ENCODE data around the gene KDSR. TPM values are rescaled to one million over a fixed set of nuclear protein-coding genes. Genes with fewer than 3 reads are reported as not detected.
A peak's percentile ranks its signal among the peaks of the same experiment; 100 is the strongest.

The KDSR gene
- total RNA-seq, 5 donors from 2014 or later (not counting 1 experiment from before 2014, with no cell fraction given): 25.2 to 69.1 (median 56.3) TPM

- WGBS (ENCODE audit: insufficient coverage): 92% methylated on average over 5 of the region's 8 CpGs
- Mint-ChIP-seq H3K27me3 (no peaks in the 10 kb centered on the region), H3K4me3 (no peak overlapping the region), H3K36me3 (peaks cover 48% of the 10 kb centered on the region), H3K4me1 (peaks cover 13 to 20% (median 16%) of the 10 kb centered on the region in 3 donors), H3K27ac (peak overlapping the region in 1 of 2 donors; percentile 57), H3K9me3 (no peaks in the 10 kb centered on the region)
- DNase-seq (no peak), ATAC-seq (replicated peaks in 1 of 4) (no peak)
- Histone ChIP-seq H3K36me3 (ENCODE audit: control insufficient read depth in 2 of 2, extremely low read depth in 1 of 2, insufficient read depth in 1 of 2, low read length in 1 of 2) (peaks cover 0 to 56% of the 10 kb centered on the region in 2 donors), H3K4me3 (ENCODE audit: control insufficient read depth in 1 of 2, extremely low read depth in 1 of 2, low read length in 1 of 2) (no peak overlapping the region), H3K9me3 (no peaks in the 10 kb centered on the region), H3K27me3 (replicated peaks in 1 of 2; ENCODE audit: control insufficient read depth in 2 of 2, extremely low read depth in 1 of 2, insufficient read depth in 2 of 2, low read length in 1 of 2) (no peaks in the 10 kb centered on the region), H3K4me1 (ENCODE audit: control insufficient read depth in 1 of 2, extremely low read depth in 1 of 2, insufficient read depth in 2 of 2, low read length in 2 of 2) (no peaks in the 10 kb centered on the region), H3K27ac (ENCODE audit: low read length) (no peak overlapping the region)
- CTCF ChIA-PET: no interaction called here
- POLR2A ChIA-PET: no interaction called here
Measured at GRCh38 chr18:63402246-63403162, 35.5 kb upstream of the KDSR start.

- Histone ChIP-seq H3K4me3 (ENCODE audit: control insufficient read depth in 1 of 2, extremely low read depth in 1 of 2, low read length in 1 of 2) (no peak overlapping the region), H3K9me3 (no peaks in the 10 kb centered on the region), H3K27me3 (replicated peaks in 1 of 2; ENCODE audit: control insufficient read depth in 2 of 2, extremely low read depth in 1 of 2, insufficient read depth in 2 of 2, low read length in 1 of 2) (no peaks in the 10 kb centered on the region), H3K36me3 (ENCODE audit: control insufficient read depth in 2 of 2, extremely low read depth in 1 of 2, insufficient read depth in 1 of 2, low read length in 1 of 2) (peaks cover 4 to 65% of the 10 kb centered on the region in 2 donors), H3K27ac (ENCODE audit: low read length) (peak overlapping the region; percentile 26), H3K4me1 (ENCODE audit: control insufficient read depth in 1 of 2, extremely low read depth in 1 of 2, insufficient read depth in 2 of 2, low read length in 2 of 2) (no peaks in the 10 kb centered on the region)
- H3K4me1 Mint-ChIP-seq: peaks cover 11 to 12% (median 11%) of the 10 kb centered on the region in 3 donors
- WGBS (ENCODE audit: insufficient coverage): no CpG with 5 or more reads among the region's 3 CpGs
- no peaks in the 10 kb centered on the region for H3K9me3 Mint-ChIP-seq
- DNase-seq: no peak
- H3K4me3 Mint-ChIP-seq: no peak overlapping the region
- CTCF ChIA-PET: no interaction called here
- ATAC-seq (replicated peaks in 1 of 4): no peak
- H3K27me3 Mint-ChIP-seq: no peaks in the 10 kb centered on the region
- no peak overlapping the region for H3K27ac Mint-ChIP-seq
- H3K36me3 Mint-ChIP-seq: peaks cover 42% of the 10 kb centered on the region
- POLR2A ChIA-PET: interaction anchor here in 1 of 2 donors (0.6 kb wide), 1 partner anchor 30 kb away, joined by 3 read pairs; no protein-coding TSS in a partner anchor
Measured at GRCh38 chr18:63399300-63399699, 32.3 kb upstream of the KDSR start.

- H3K4me3 Mint-ChIP-seq: no peak overlapping the region
- DNase-seq (no peak), ATAC-seq (replicated peaks in 1 of 4) (no peak)
- no peak overlapping the region for H3K4me3 ChIP-seq (ENCODE audit: control insufficient read depth in 1 of 2, extremely low read depth in 1 of 2, low read length in 1 of 2)
- no peaks in the 10 kb centered on the region for H3K9me3 ChIP-seq
- no peaks in the 10 kb centered on the region for H3K4me1 ChIP-seq (ENCODE audit: control insufficient read depth in 1 of 2, extremely low read depth in 1 of 2, insufficient read depth in 2 of 2, low read length in 2 of 2)
- no peaks in the 10 kb centered on the region for H3K27me3 ChIP-seq (replicated peaks in 1 of 2; ENCODE audit: control insufficient read depth in 2 of 2, extremely low read depth in 1 of 2, insufficient read depth in 2 of 2, low read length in 1 of 2)
- CTCF ChIA-PET: interaction anchor here (0.6 kb wide), 3 partner anchors 260 to 1486 kb away, joined by 3 to 5 read pairs (median 3); no protein-coding TSS in a partner anchor
- peaks cover 4 to 67% of the 10 kb centered on the region in 2 donors for H3K36me3 ChIP-seq (ENCODE audit: control insufficient read depth in 2 of 2, extremely low read depth in 1 of 2, insufficient read depth in 1 of 2, low read length in 1 of 2)
- POLR2A ChIA-PET: interaction anchor here in 1 of 2 donors (1.1 kb wide), 1 partner anchor 29 kb away, joined by 10 read pairs; no protein-coding TSS in a partner anchor
- H3K4me1 Mint-ChIP-seq: peaks cover 10 to 11% (median 11%) of the 10 kb centered on the region in 3 donors
- H3K9me3 Mint-ChIP-seq: no peaks in the 10 kb centered on the region
- H3K36me3 Mint-ChIP-seq: peaks cover 25% of the 10 kb centered on the region
- no peak overlapping the region for H3K27ac Mint-ChIP-seq
- no CpG with 5 or more reads among the region's 1 CpG for WGBS (ENCODE audit: insufficient coverage)
- H3K27ac ChIP-seq (ENCODE audit: low read length): no peak overlapping the region
- no peaks in the 10 kb centered on the region for H3K27me3 Mint-ChIP-seq
Measured at GRCh38 chr18:63397349-63397748, 30.3 kb upstream of the KDSR start.

- Histone ChIP-seq H3K4me3 (ENCODE audit: control insufficient read depth in 1 of 2, extremely low read depth in 1 of 2, low read length in 1 of 2) (no peak overlapping the region), H3K4me1 (ENCODE audit: control insufficient read depth in 1 of 2, extremely low read depth in 1 of 2, insufficient read depth in 2 of 2, low read length in 2 of 2) (no peaks in the 10 kb centered on the region), H3K9me3 (no peaks in the 10 kb centered on the region), H3K27ac (ENCODE audit: low read length) (no peak overlapping the region), H3K36me3 (ENCODE audit: control insufficient read depth in 2 of 2, extremely low read depth in 1 of 2, insufficient read depth in 1 of 2, low read length in 1 of 2) (peaks cover 4 to 58% of the 10 kb centered on the region in 2 donors), H3K27me3 (replicated peaks in 1 of 2; ENCODE audit: control insufficient read depth in 2 of 2, extremely low read depth in 1 of 2, insufficient read depth in 2 of 2, low read length in 1 of 2) (no peaks in the 10 kb centered on the region)
- CTCF ChIA-PET: interaction anchor here (0.6 to 1.5 kb wide), 4 partner anchors 44 to 229 kb away, joined by 3 read pairs; no protein-coding TSS in a partner anchor
- H3K27me3 Mint-ChIP-seq: no peaks in the 10 kb centered on the region
- peaks cover 5 to 8% (median 6%) of the 10 kb centered on the region in 3 donors for H3K4me1 Mint-ChIP-seq
- no CpG with 5 or more reads among the region's 1 CpG for WGBS (ENCODE audit: insufficient coverage)
- POLR2A ChIA-PET: interaction anchor here (0.6 to 1.1 kb wide), 2 partner anchors 15 to 274 kb away, joined by 4 to 6 read pairs; no protein-coding TSS in a partner anchor
- no peak for DNase-seq
- H3K9me3 Mint-ChIP-seq: no peaks in the 10 kb centered on the region
- H3K4me3 Mint-ChIP-seq: no peak overlapping the region
- H3K36me3 Mint-ChIP-seq: peaks cover 27% of the 10 kb centered on the region
- no peak overlapping the region for H3K27ac Mint-ChIP-seq
- no peak for ATAC-seq (replicated peaks in 1 of 4)
Measured at GRCh38 chr18:63395503-63395902, 28.5 kb upstream of the KDSR start.

- Histone ChIP-seq H3K4me1 (ENCODE audit: control insufficient read depth in 1 of 2, extremely low read depth in 1 of 2, insufficient read depth in 2 of 2, low read length in 2 of 2) (no peaks in the 10 kb centered on the region), H3K27me3 (replicated peaks in 1 of 2; ENCODE audit: control insufficient read depth in 2 of 2, extremely low read depth in 1 of 2, insufficient read depth in 2 of 2, low read length in 1 of 2) (no peaks in the 10 kb centered on the region), H3K4me3 (ENCODE audit: control insufficient read depth in 1 of 2, extremely low read depth in 1 of 2, low read length in 1 of 2) (no peak overlapping the region), H3K9me3 (no peaks in the 10 kb centered on the region), H3K36me3 (ENCODE audit: control insufficient read depth in 2 of 2, extremely low read depth in 1 of 2, insufficient read depth in 1 of 2, low read length in 1 of 2) (peaks cover 4 to 57% of the 10 kb centered on the region in 2 donors), H3K27ac (ENCODE audit: low read length) (no peak overlapping the region)
- Mint-ChIP-seq H3K4me3 (no peak overlapping the region), H3K27ac (no peak overlapping the region), H3K9me3 (no peaks in the 10 kb centered on the region), H3K4me1 (peaks cover 1 to 2% (median 2%) of the 10 kb centered on the region in 3 donors), H3K27me3 (no peaks in the 10 kb centered on the region), H3K36me3 (peaks cover 26% of the 10 kb centered on the region)
- ATAC-seq (replicated peaks in 1 of 4) (no peak), DNase-seq (no peak)
- WGBS (ENCODE audit: insufficient coverage): no CpG with 5 or more reads among the region's 3 CpGs
- CTCF ChIA-PET: interaction anchor here (0.6 to 1.5 kb wide), 6 partner anchors 44 to 281 kb away, joined by 3 to 4 read pairs (median 3); no protein-coding TSS in a partner anchor
- POLR2A ChIA-PET: interaction anchor here (0.6 to 1.1 kb wide), 2 partner anchors 15 to 273 kb away, joined by 4 to 6 read pairs; no protein-coding TSS in a partner anchor
Measured at GRCh38 chr18:63394954-63395353, 27.9 kb upstream of the KDSR start.

- WGBS (ENCODE audit: insufficient coverage): no CpG with 5 or more reads among the region's 4 CpGs
- Histone ChIP-seq H3K4me1 (ENCODE audit: control insufficient read depth in 1 of 2, extremely low read depth in 1 of 2, insufficient read depth in 2 of 2, low read length in 2 of 2) (no peaks in the 10 kb centered on the region), H3K36me3 (ENCODE audit: control insufficient read depth in 2 of 2, extremely low read depth in 1 of 2, insufficient read depth in 1 of 2, low read length in 1 of 2) (peaks cover 0 to 14% of the 10 kb centered on the region in 2 donors), H3K4me3 (ENCODE audit: control insufficient read depth in 1 of 2, extremely low read depth in 1 of 2, low read length in 1 of 2) (no peak overlapping the region), H3K27me3 (replicated peaks in 1 of 2; ENCODE audit: control insufficient read depth in 2 of 2, extremely low read depth in 1 of 2, insufficient read depth in 2 of 2, low read length in 1 of 2) (no peaks in the 10 kb centered on the region), H3K9me3 (no peaks in the 10 kb centered on the region), H3K27ac (ENCODE audit: low read length) (no peak overlapping the region)
- Mint-ChIP-seq H3K27ac (no peak overlapping the region), H3K9me3 (peaks cover 0 to 5% (median 3%) of the 10 kb centered on the region in 3 donors), H3K36me3 (peaks cover 24% of the 10 kb centered on the region), H3K4me1 (no peaks in the 10 kb centered on the region), H3K4me3 (no peak overlapping the region), H3K27me3 (no peaks in the 10 kb centered on the region)
- DNase-seq (no peak), ATAC-seq (replicated peaks in 1 of 4) (no peak)
- ChIA-PET POLR2A (interaction anchor here in 1 of 2 donors (0.6 kb wide), 1 partner anchor 1137 kb away, joined by 8 read pairs; no protein-coding TSS in a partner anchor), CTCF (interaction anchor here (0.6 to 0.7 kb wide), 2 partner anchors 801 to 1289 kb away, joined by 3 read pairs; no protein-coding TSS in a partner anchor)
Measured at GRCh38 chr18:63387861-63388260, 20.9 kb upstream of the KDSR start.
